NOMO-1 treated with dmso at 0.1 percent for 144 hours (cell line): ENCODE results near the gene ZNF275.
A peak's percentile ranks its signal among the peaks of the same experiment; 100 is the strongest.
"Not testable (repeated sequence)": the region's sequence is repeated elsewhere in the genome, so short reads cannot be mapped to it uniquely, and the experiment has no call there.

Experiments used
- DNase-seq: peaks from one replicate; lab custom pipeline; 2025; ENCODE audit not compliant: unreplicated experiment; lab: John Stamatoyannopoulos, UW

ZNF275 gene

GRCh38 chrX:153386097-153386496, 52.1 kb downstream of the ZNF275 start:
- DNase-seq, result no peak

GRCh38 chrX:153387345-153387744, 53.4 kb downstream of the ZNF275 start:
- DNase-seq, result no peak

GRCh38 chrX:153387987-153388721, 54.2 kb downstream of the ZNF275 start:
- DNase-seq, result no peak

- DNase-seq, result no peak
Measured at GRCh38 chrX:153388722-153389459, 54.9 kb downstream of the ZNF275 start.

- DNase-seq, result not testable (repeated sequence)
Measured at GRCh38 chrX:153389460-153389768, 55.5 kb downstream of the ZNF275 start.

GRCh38 chrX:153392642-153393321, 58.8 kb downstream of the ZNF275 start:
- DNase-seq, result no peak

GRCh38 chrX:153394612-153395011, 60.7 kb downstream of the ZNF275 start:
- DNase-seq, result no peak

- DNase-seq, result no peak
Measured at GRCh38 chrX:153395613-153396319, 61.8 kb downstream of the ZNF275 start.

- DNase-seq, result no peak
Measured at GRCh38 chrX:153396320-153397195, 62.6 kb downstream of the ZNF275 start.

GRCh38 chrX:153397256-153397960, 63.5 kb downstream of the ZNF275 start:
- DNase-seq, result no peak

- DNase-seq, result no peak
Measured at GRCh38 chrX:153398275-153398960, 64.5 kb downstream of the ZNF275 start.

- peak; percentile 22 for DNase-seq
Measured at GRCh38 chrX:153400146-153401132, 66.5 kb downstream of the ZNF275 start.

GRCh38 chrX:153401133-153401764, 67.3 kb downstream of the ZNF275 start, which contains the start of gene PNMA6E:
TSS of gene PNMA6E (minus strand) at chrX:153401350. CDS start at chrX:153398849, 2,501 bp downstream.
- no peak for DNase-seq
